IPS-15b (cell line): ENCODE results near the gene SETSIP.

Experiments used
- H3K27me3 ChIP-seq: one replicate; pipeline ENCODE4 v1.6.1; 2013; ENCODE audit warnings: low read length; ENCODE audit not compliant: control insufficient read depth, insufficient read depth
- H3K36me3 ChIP-seq: one replicate; pipeline ENCODE4 v1.6.1; 2013; ENCODE audit warnings: low read length; ENCODE audit not compliant: control insufficient read depth, insufficient read depth
- H3K4me1 ChIP-seq: one replicate; pipeline ENCODE4 v1.6.1; 2013; ENCODE audit warnings: mild to moderate bottlenecking, low read length; ENCODE audit not compliant: control insufficient read depth, insufficient read depth
- H3K4me3 ChIP-seq: one replicate; pipeline ENCODE4 v1.5.1; 2013; ENCODE audit warnings: low read depth, low read length
- H3K9ac ChIP-seq: one replicate; pipeline ENCODE4 v1.6.1; 2013; ENCODE audit warnings: low read depth, mild to moderate bottlenecking, low read length
- H3K9me3 ChIP-seq: one replicate; pipeline ENCODE4 v1.6.1; 2013; ENCODE audit warnings: mild to moderate bottlenecking, low read length; ENCODE audit not compliant: control insufficient read depth, insufficient read depth

Gene SETSIP

GRCh38 chr1:92075311-92075710 is at the start of gene SETSIP:
Gene SETSIP, minus strand, starts transcription at chr1:92075411. Its CDS starts 0 bp downstream, at chr1:92075411.
- Histone ChIP-seq H3K27me3 (no peaks in the 10 kb centered on the region), H3K9ac (no peak within 1 kb of the TSS), H3K36me3 (no peaks in the 10 kb centered on the region), H3K4me1 (peaks cover 3% of the 10 kb centered on the region), H3K9me3 (no peaks in the 10 kb centered on the region), H3K4me3 (no peak within 1 kb of the TSS)

- no peaks in the 10 kb centered on the region for H3K4me1 ChIP-seq
- no peak overlapping the region for H3K4me3 ChIP-seq
- H3K27me3 ChIP-seq, result no peaks in the 10 kb centered on the region
- no peaks in the 10 kb centered on the region for H3K36me3 ChIP-seq
- H3K9me3 ChIP-seq, result no peaks in the 10 kb centered on the region
- H3K9ac ChIP-seq, result no peak overlapping the region
Observed at GRCh38 chr1:92123868-92124267, 48.7 kb upstream of the SETSIP start.

GRCh38 chr1:92118826-92119225 is 43.6 kb upstream of the SETSIP start:
- H3K9ac ChIP-seq, result no peak overlapping the region
- no peak overlapping the region for H3K4me3 ChIP-seq
- H3K36me3 ChIP-seq, result no peaks in the 10 kb centered on the region
- H3K4me1 ChIP-seq, result no peaks in the 10 kb centered on the region
- no peaks in the 10 kb centered on the region for H3K9me3 ChIP-seq
- no peaks in the 10 kb centered on the region for H3K27me3 ChIP-seq

GRCh38 chr1:92117526-92117925 is 42.3 kb upstream of the SETSIP start:
- no peaks in the 10 kb centered on the region for H3K36me3 ChIP-seq
- no peaks in the 10 kb centered on the region for H3K9me3 ChIP-seq
- H3K4me3 ChIP-seq, result no peak overlapping the region
- no peak overlapping the region for H3K9ac ChIP-seq
- no peaks in the 10 kb centered on the region for H3K4me1 ChIP-seq
- no peaks in the 10 kb centered on the region for H3K27me3 ChIP-seq

- H3K27me3 ChIP-seq, result no peaks in the 10 kb centered on the region
- H3K4me3 ChIP-seq, result no peak overlapping the region
- H3K9ac ChIP-seq, result no peak overlapping the region
- no peaks in the 10 kb centered on the region for H3K9me3 ChIP-seq
- no peaks in the 10 kb centered on the region for H3K4me1 ChIP-seq
- H3K36me3 ChIP-seq, result no peaks in the 10 kb centered on the region
Observed at GRCh38 chr1:92108631-92109030, 33.4 kb upstream of the SETSIP start.

- Histone ChIP-seq H3K4me1 (no peaks in the 10 kb centered on the region), H3K9ac (no peak overlapping the region), H3K4me3 (no peak overlapping the region), H3K36me3 (no peaks in the 10 kb centered on the region), H3K9me3 (no peaks in the 10 kb centered on the region), H3K27me3 (no peaks in the 10 kb centered on the region)
Observed at GRCh38 chr1:92105546-92106081, 30.4 kb upstream of the SETSIP start.

- Histone ChIP-seq H3K36me3 (no peaks in the 10 kb centered on the region), H3K27me3 (no peaks in the 10 kb centered on the region), H3K9me3 (no peaks in the 10 kb centered on the region), H3K9ac (no peak overlapping the region), H3K4me1 (no peaks in the 10 kb centered on the region), H3K4me3 (no peak overlapping the region)
Observed at GRCh38 chr1:92096317-92096716, 21.1 kb upstream of the SETSIP start.

- no peak overlapping the region for H3K4me3 ChIP-seq
- H3K36me3 ChIP-seq, result no peaks in the 10 kb centered on the region
- no peaks in the 10 kb centered on the region for H3K9me3 ChIP-seq
- H3K9ac ChIP-seq, result no peak overlapping the region
- no peaks in the 10 kb centered on the region for H3K27me3 ChIP-seq
- H3K4me1 ChIP-seq, result no peaks in the 10 kb centered on the region
Observed at GRCh38 chr1:92095874-92096273, 20.7 kb upstream of the SETSIP start.

- Histone ChIP-seq H3K9me3 (no peaks in the 10 kb centered on the region), H3K4me1 (no peaks in the 10 kb centered on the region), H3K27me3 (no peaks in the 10 kb centered on the region), H3K9ac (no peak overlapping the region), H3K4me3 (no peak overlapping the region), H3K36me3 (no peaks in the 10 kb centered on the region)
Observed at GRCh38 chr1:92094595-92094994, 19.4 kb upstream of the SETSIP start.

- Histone ChIP-seq H3K9ac (no peak overlapping the region), H3K9me3 (no peaks in the 10 kb centered on the region), H3K36me3 (no peaks in the 10 kb centered on the region), H3K4me1 (no peaks in the 10 kb centered on the region), H3K4me3 (no peak overlapping the region), H3K27me3 (no peaks in the 10 kb centered on the region)
Observed at GRCh38 chr1:92094090-92094489, 18.9 kb upstream of the SETSIP start.

- H3K9me3 ChIP-seq, result no peaks in the 10 kb centered on the region
- no peak overlapping the region for H3K4me3 ChIP-seq
Observed at GRCh38 chr1:92091625-92092024, 16.4 kb upstream of the SETSIP start.

GRCh38 chr1:92087542-92087941 is 12.3 kb upstream of the SETSIP start:
- Histone ChIP-seq H3K4me1 (no peaks in the 10 kb centered on the region), H3K36me3 (no peaks in the 10 kb centered on the region), H3K27me3 (no peaks in the 10 kb centered on the region), H3K9me3 (peaks cover 10% of the 10 kb centered on the region), H3K4me3 (no peak overlapping the region), H3K9ac (no peak overlapping the region)

More at GRCh38 chr1:92091625-92092024, 16.4 kb upstream of the SETSIP start:
- H3K27me3 ChIP-seq, result no peaks in the 10 kb centered on the region
- no peaks in the 10 kb centered on the region for H3K4me1 ChIP-seq
- H3K36me3 ChIP-seq, result no peaks in the 10 kb centered on the region
- no peak overlapping the region for H3K9ac ChIP-seq
